HG02973 (cell line): ENCODE results near the gene CDC45.

Experiments used
- ATAC-seq: cut with Tn5 transposase; IDR thresholded peaks from one replicate; pipeline ENCODE4 v1.9.1; 2021; ENCODE audit warnings: moderate library complexity; ENCODE audit not compliant: unreplicated experiment

Gene CDC45

GRCh38 chr22:19514831-19515565 lies 35.3 kb downstream of the CDC45 start:
- no peak for ATAC-seq

GRCh38 chr22:19515654-19516377 lies 36.1 kb downstream of the CDC45 start:
- ATAC-seq = no peak

- ATAC-seq = no peak
These were observed 36.9 kb downstream of the CDC45 start for GRCh38 chr22:19516378-19517170.

- no peak for ATAC-seq
These were observed 37.4 kb downstream of the CDC45 start for GRCh38 chr22:19517171-19517500.

GRCh38 chr22:19517919-19518611 lies 38.3 kb downstream of the CDC45 start:
- ATAC-seq = no peak

- ATAC-seq = no peak
These were observed 38.9 kb downstream of the CDC45 start for GRCh38 chr22:19518635-19519034.

- no peak for ATAC-seq
These were observed 39.6 kb downstream of the CDC45 start for GRCh38 chr22:19519041-19519926.

GRCh38 chr22:19520007-19520406 lies 40.3 kb downstream of the CDC45 start:
- no peak for ATAC-seq

GRCh38 chr22:19520566-19521305 lies 41.0 kb downstream of the CDC45 start:
- ATAC-seq = no peak

GRCh38 chr22:19522190-19522880 lies 42.6 kb downstream of the CDC45 start:
- no peak for ATAC-seq

- no peak for ATAC-seq
These were observed 43.1 kb downstream of the CDC45 start for GRCh38 chr22:19522881-19523239.

- ATAC-seq = no peak
These were observed 43.8 kb downstream of the CDC45 start for GRCh38 chr22:19523240-19524169.

- no peak for ATAC-seq
These were observed 44.7 kb downstream of the CDC45 start, which contains the start of gene CLDN5 for GRCh38 chr22:19524170-19525115. CLDN5 (minus strand) TSS chr22:19524410; CDS start chr22:19524255, 155 bp downstream.

- no peak for ATAC-seq
These were observed 45.5 kb downstream of the CDC45 start for GRCh38 chr22:19525116-19525660.

- ATAC-seq = no peak
These were observed 45.9 kb downstream of the CDC45 start for GRCh38 chr22:19525666-19526065.

GRCh38 chr22:19526076-19526701 lies 46.5 kb downstream of the CDC45 start:
- ATAC-seq = no peak
